ENCODE measurements around the gene FAM228A. TPM values are rescaled to one million over a fixed set of nuclear protein-coding genes. Genes with fewer than 3 reads are reported as not detected.

The FAM228A gene
- total RNA-seq, 2 experiments from 2014 or later, result not detected

DNA sequence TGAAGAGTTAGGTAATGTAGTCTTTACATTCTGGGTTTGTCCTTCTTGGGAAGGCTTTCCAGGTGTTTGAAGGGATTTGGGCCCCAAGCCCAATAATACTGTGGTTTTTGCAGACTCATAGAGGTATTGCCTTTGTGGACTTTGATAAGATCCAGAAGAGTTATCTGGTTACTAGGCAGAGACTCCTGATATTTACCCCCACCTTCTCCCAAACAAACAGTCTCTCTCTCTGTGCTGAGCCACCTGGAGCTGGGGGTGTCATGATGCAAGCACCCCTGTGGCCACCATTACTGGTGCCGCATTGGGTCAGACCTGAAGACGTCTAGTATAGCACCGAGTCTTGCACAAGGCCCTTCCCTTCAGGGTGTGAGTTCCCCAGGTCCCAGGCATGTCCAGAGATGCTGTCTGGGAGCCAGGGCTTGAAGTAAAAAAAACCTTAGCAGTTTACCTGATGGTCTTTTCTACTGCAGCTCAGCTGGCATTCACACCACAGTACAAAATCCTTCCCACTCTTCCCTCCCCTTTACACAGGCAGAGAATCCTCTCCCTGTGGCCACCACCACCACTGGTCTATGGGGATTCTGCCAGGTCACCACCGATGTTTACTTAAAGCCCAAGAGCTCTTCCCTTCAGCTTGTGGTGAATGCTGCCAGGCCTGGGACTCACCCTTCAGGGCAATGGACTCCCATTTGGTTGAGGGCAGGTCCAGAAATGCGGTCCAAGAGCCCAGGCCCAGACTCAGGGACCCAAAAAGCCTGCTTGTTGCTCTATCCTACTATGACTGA is 22.2 kb upstream of the FAM228A start:
- intact Hi-C loops (cut with micrococcal nuclease), result no loop called here
- no peak overlapping the region for H3K27ac Mint-ChIP-seq
- DNase-seq, result no peak
- peaks cover 8% of the 10 kb centered on the region for H3K36me3 Mint-ChIP-seq (ENCODE audit: low read depth)
- H3K27me3 Mint-ChIP-seq, result no peaks in the 10 kb centered on the region
- CTCF ChIA-PET, result interaction anchor here (1.3 kb wide), 1 partner anchor 10 kb away, joined by 6 read pairs; no protein-coding TSS in a partner anchor
- H3K4me1 Mint-ChIP-seq (ENCODE audit: low read depth), result no peaks in the 10 kb centered on the region
- no peak overlapping the region for H3K4me3 Mint-ChIP-seq
- POLR2A ChIA-PET, result no interaction called here
- H3K9me3 Mint-ChIP-seq, result peaks cover 12% of the 10 kb centered on the region
- ATAC-seq, result no peak
- TF ChIP-seq, protein P1, sequence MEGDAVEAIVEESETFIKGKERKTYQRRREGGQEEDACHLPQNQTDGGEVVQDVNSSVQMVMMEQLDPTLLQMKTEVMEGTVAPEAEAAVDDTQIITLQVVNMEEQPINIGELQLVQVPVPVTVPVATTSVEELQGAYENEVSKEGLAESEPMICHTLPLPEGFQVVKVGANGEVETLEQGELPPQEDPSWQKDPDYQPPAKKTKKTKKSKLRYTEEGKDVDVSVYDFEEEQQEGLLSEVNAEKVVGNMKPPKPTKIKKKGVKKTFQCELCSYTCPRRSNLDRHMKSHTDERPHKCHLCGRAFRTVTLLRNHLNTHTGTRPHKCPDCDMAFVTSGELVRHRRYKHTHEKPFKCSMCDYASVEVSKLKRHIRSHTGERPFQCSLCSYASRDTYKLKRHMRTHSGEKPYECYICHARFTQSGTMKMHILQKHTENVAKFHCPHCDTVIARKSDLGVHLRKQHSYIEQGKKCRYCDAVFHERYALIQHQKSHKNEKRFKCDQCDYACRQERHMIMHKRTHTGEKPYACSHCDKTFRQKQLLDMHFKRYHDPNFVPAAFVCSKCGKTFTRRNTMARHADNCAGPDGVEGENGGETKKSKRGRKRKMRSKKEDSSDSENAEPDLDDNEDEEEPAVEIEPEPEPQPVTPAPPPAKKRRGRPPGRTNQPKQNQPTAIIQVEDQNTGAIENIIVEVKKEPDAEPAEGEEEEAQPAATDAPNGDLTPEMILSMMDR (IDR thresholded peaks at IDR 0.05), result no peak

DNA sequence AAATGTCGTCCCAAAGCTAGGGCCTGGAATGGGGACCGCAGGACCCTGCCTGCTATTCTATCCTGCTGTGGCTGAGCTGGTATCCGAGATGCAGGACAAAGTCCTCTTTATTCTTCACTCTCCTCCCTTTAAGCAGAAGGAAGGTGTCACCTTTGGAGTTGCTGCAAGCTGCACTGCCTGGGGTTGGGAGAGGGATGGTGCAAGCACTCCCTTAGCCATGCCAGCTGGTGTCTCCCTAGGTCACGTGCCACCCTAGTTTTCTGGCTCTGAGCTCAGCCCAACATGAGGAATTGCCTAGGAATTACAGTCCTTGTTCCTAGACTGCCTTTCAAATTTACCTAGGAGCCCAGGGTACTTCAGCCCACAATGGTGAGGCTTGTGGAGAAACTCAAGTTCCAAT is 21.4 kb upstream of the FAM228A start:
- intact Hi-C loops (cut with micrococcal nuclease), result no loop called here
- Mint-ChIP-seq H3K36me3 (ENCODE audit: low read depth) (peaks cover 3% of the 10 kb centered on the region), H3K9me3 (peaks cover 6% of the 10 kb centered on the region), H3K27me3 (no peaks in the 10 kb centered on the region), H3K4me1 (ENCODE audit: low read depth) (no peaks in the 10 kb centered on the region), H3K27ac (no peak overlapping the region), H3K4me3 (no peak overlapping the region)
- DNase-seq, result no peak
- ATAC-seq, result no peak
- CTCF ChIA-PET, result interaction anchor here (1.3 kb wide), 1 partner anchor 9 kb away, joined by 6 read pairs; no protein-coding TSS in a partner anchor
- POLR2A ChIA-PET, result no interaction called here
- TF ChIP-seq, protein P1 (IDR thresholded peaks at IDR 0.05), result no peak

DNA sequence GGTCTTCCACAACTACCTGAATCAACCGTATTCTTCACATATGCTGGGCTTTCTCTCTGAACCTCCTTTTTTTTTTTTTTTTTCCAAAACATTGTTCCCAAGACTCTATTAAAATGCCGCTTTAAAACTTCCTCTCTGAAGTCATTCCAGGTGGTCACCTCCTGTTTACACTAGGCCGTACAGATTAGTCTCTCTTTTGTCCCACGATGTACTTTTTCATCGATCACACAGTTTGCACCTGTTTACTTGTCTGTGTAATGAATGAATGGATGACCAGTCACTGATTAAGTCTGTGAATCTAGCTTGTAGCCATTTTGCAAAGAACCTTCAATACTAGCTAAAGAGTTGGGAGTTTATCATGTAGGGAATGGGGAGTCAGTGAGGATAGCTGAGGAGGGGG is 16.7 kb upstream of the FAM228A start:
- ChIA-PET CTCF (interaction anchor here (0.9 kb wide), 1 partner anchor 73 kb away, joined by 3 read pairs; the partner anchor contains the start of gene TP53I3), POLR2A (no interaction called here)
- TF ChIP-seq, protein P1 (IDR thresholded peaks at IDR 0.05), result no peak
- Mint-ChIP-seq H3K36me3 (ENCODE audit: low read depth) (no peaks in the 10 kb centered on the region), H3K4me3 (no peak overlapping the region), H3K9me3 (no peaks in the 10 kb centered on the region), H3K27ac (no peak overlapping the region), H3K4me1 (ENCODE audit: low read depth) (no peaks in the 10 kb centered on the region), H3K27me3 (no peaks in the 10 kb centered on the region)
- DNase-seq, result no peak
- ATAC-seq, result no peak
- intact Hi-C loops (cut with micrococcal nuclease), result no loop called here

DNA sequence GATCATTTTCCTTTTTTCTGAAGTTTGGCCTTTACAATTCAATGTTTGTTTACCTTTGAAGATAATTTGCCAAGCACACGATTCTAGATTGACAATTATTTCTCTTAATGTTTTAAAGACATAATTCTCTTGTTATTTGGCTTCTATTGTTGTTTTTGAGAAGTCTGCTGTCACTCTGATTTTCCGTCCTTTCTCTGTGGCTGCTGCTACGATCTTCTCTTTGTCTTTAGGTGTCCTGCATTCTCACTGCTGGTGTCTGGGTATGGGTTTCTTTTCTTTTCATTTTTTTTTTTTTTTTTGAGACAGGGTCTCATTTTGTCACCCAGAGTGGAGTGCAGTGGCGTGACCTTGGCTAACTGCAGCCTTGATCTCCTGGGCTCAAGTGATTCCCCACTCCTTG is 15.1 kb upstream of the FAM228A start:
- Mint-ChIP-seq H3K27me3 (no peaks in the 10 kb centered on the region), H3K4me3 (no peak overlapping the region), H3K36me3 (ENCODE audit: low read depth) (no peaks in the 10 kb centered on the region), H3K9me3 (no peaks in the 10 kb centered on the region), H3K4me1 (ENCODE audit: low read depth) (no peaks in the 10 kb centered on the region), H3K27ac (no peak overlapping the region)
- ChIA-PET CTCF (no interaction called here), POLR2A (no interaction called here)
- DNase-seq (no peak), ATAC-seq (no peak)
- intact Hi-C loops (cut with micrococcal nuclease), result no loop called here
- TF ChIP-seq, protein P1 (IDR thresholded peaks at IDR 0.05), result no peak

DNA sequence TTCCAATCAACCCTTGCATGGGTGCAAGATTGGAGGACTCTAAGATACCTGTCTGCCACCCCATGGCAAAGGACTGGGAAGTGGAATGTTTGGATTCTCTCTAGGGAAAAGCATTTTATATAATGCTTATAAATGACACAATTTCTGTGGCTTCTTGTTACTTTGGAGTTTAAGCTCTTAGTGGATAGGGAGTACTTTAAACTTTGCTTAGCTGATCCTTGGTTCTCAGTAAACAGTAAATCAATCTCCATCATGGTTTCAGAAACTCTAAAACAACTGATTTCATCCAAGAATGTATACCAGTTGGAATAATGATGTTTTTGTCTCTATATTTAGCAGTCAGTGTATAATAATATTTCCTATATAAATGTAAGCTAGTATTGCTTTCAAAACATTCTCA is 14.1 kb upstream of the FAM228A start:
- intact Hi-C loops (cut with micrococcal nuclease), result no loop called here
- POLR2A ChIA-PET, result interaction anchor here (0.6 kb wide), 1 partner anchor 137 kb away, joined by 3 read pairs; no protein-coding TSS in a partner anchor
- no peaks in the 10 kb centered on the region for H3K27me3 Mint-ChIP-seq
- CTCF ChIA-PET, result interaction anchor here (0.5 to 1.1 kb wide), 3 partner anchors 13 to 130 kb away, joined by 3 read pairs; no protein-coding TSS in a partner anchor
- DNase-seq, result no peak
- no peaks in the 10 kb centered on the region for H3K4me1 Mint-ChIP-seq (ENCODE audit: low read depth)
- H3K9me3 Mint-ChIP-seq, result no peaks in the 10 kb centered on the region
- no peaks in the 10 kb centered on the region for H3K36me3 Mint-ChIP-seq (ENCODE audit: low read depth)
- no peak overlapping the region for H3K4me3 Mint-ChIP-seq
- TF ChIP-seq, protein P1 (IDR thresholded peaks at IDR 0.05), result no peak
- no peak overlapping the region for H3K27ac Mint-ChIP-seq
- no peak for ATAC-seq
